Spleen (tissue), 11 donors: ENCODE results near the gene COBL. TPM values are rescaled to one million over a fixed set of nuclear protein-coding genes. Genes with fewer than 3 reads are reported as not detected.

Experiments
- DNase-seq: peaks from one replicate; pipeline ENCODE4 v3.0.0-alpha.2; 2020
- H3K27ac ChIP-seq, 8 donors: fragments of 200-600 bp; sonication (generic) in 7 of 8; 1 replicate in 4 of 8; 2 replicates in 4 of 8; pipeline versions ENCODE4 v1.5.0 to v1.8.0; 2016 to 2021; ENCODE audit warnings: inconsistent platforms in 4 of 8, mild to moderate bottlenecking in 4 of 8, moderate library complexity in 1 of 8
- H3K27me3 ChIP-seq, 7 donors: fragments of 200-600 bp; sonication (generic) in 6 of 7; replicated peaks in 1 of 7; 1 replicate in 4 of 7; 2 replicates in 3 of 7; pipeline versions ENCODE4 v1.5.0 to v1.8.0; 2016 to 2021; ENCODE audit warnings: inconsistent platforms in 3 of 7, mild to moderate bottlenecking in 1 of 7
- H3K36me3 ChIP-seq, 6 donors: fragments of 200-600 bp; sonication (generic) in 5 of 6; 1 replicate in 4 of 6; 2 replicates in 2 of 6; pipeline versions ENCODE4 v1.5.0 to v1.8.0; 2016 to 2021; ENCODE audit warnings: inconsistent platforms in 2 of 6
- H3K4me1 ChIP-seq, 6 donors: fragments of 200-600 bp; sonication (generic) in 5 of 6; 1 replicate in 3 of 6; 2 replicates in 3 of 6; pipeline versions ENCODE4 v1.5.0 to v1.8.0; 2016 to 2021; ENCODE audit warnings: inconsistent platforms in 3 of 6
- H3K4me3 ChIP-seq, 8 donors: fragments of 200-600 bp; sonication (generic) in 7 of 8; 1 replicate in 4 of 8; 2 replicates in 4 of 8; pipeline versions ENCODE4 v1.5.0 to v1.8.0; 2016 to 2021; ENCODE audit warnings: inconsistent platforms in 4 of 8, mild to moderate bottlenecking in 4 of 8, moderate library complexity in 2 of 8
- H3K9me3 ChIP-seq, 8 donors: fragments of 200-600 bp; sonication (generic) in 7 of 8; 1 replicate in 4 of 8; 2 replicates in 4 of 8; pipeline versions ENCODE4 v1.5.0 to v1.8.0; 2016 to 2021; ENCODE audit warnings: inconsistent platforms in 4 of 8
- CTCF ChIP-seq, 11 experiments: fragments of 200-600 bp in 7 of 11; fragments of 450-650 bp in 4 of 11; sonication (generic) in 4 of 11; IDR thresholded peaks in 8 of 11; conservative IDR thresholded peaks in 3 of 11; 1 replicate in 7 of 11; 2 replicates in 4 of 11; pipeline versions ENCODE4 v1.4.0 to v1.8.0; 2016 to 2021; ENCODE audit warnings: antibody characterized with exemption in 11 of 11, inconsistent platforms in 4 of 11, mild to moderate bottlenecking in 1 of 11
- POLR2A ChIP-seq, 3 donors: fragments of 450-650 bp; IDR thresholded peaks; one replicate each; pipeline ENCODE4 v1.5.1; 2017; ENCODE audit warnings: antibody characterized with exemption in 3 of 3, mild to moderate bottlenecking in 1 of 3
- POLR2AphosphoS5 ChIP-seq, 3 donors: sonication (generic); formaldehyde crosslinking; IDR thresholded peaks; one replicate each; pipeline ENCODE4 v1.5.1; 2017; ENCODE audit warnings: antibody characterized with exemption in 3 of 3
- WGBS, 5 donors: extraction: QIAGEN DNeasy Blood & Tissue Kit in 3 of 5; methylation state at CpG; one replicate each; pipeline versions ENCODE4 v1.1.5 to v1.1.7; 2013 to 2018; 5-methylcytosine and 5-hydroxymethylcytosine counted together
- intact Hi-C: fragments of 100-400 bp; cut with DNase I; formaldehyde crosslinking; loops from one replicate; pipeline ENCODE4 v1.15.0; 2023; ENCODE audit warnings: low total_unique reads
- polyA plus RNA-seq, 3 donors: library from polyadenylated mRNA; stranded (reverse); fragments of 200-250 nt; gene quantifications; one replicate each; pipeline ENCODE4 v1.2.1, GENCODE V29; 2013
- total RNA-seq, 7 donors: library from RNA; depleted of rRNA in 3 of 7; stranded (reverse); fragments of >200 nt in 3 of 7; fragmentation: NEBNext Ultra II Directional in 4 of 7; extraction: Animal tissue kit (Norgen Biotek cat#: 25700) in 4 of 7; gene quantifications; one replicate each; pipeline versions ENCODE4 v1.1.0 to v1.2.1, GENCODE V29; 2016 to 2021
- donor health status: healthy with polysubstance abuse.
- donor health status: DM: no; HTN: no; CAD: no; lungs with moderate emphysema.
- donor health status: DM: no; HTN: no; CAD: no.
- donor health status: Bipolar disorder and iron deficiency.
- donor health status: healthy.
- donor health status: DM: no; HTN: no; CAD: no.
- donor health status: DM: yes; HTN: yes; CAD: no.

The COBL gene
- total and polyA plus RNA-seq, 10 donors: 0.09 to 0.80 (median 0.57) TPM; not detected in 1

- intact Hi-C loops: no loop called here
- DNase-seq: no peak
- H3K4me3 ChIP-seq: no peak overlapping the region
- no peaks in the 10 kb centered on the region for H3K36me3 ChIP-seq
- H3K9me3 ChIP-seq: no peaks in the 10 kb centered on the region
- peaks cover 0 to 4% (median 0%) of the 10 kb centered on the region in 6 donors for H3K4me1 ChIP-seq
- 73 to 90% (median 80%) methylated on average over 3 of the region's 3 CpGs for WGBS, 5 donors
- no peaks in the 10 kb centered on the region for H3K27me3 ChIP-seq
- H3K27ac ChIP-seq: no peak overlapping the region
- no peak for TF ChIP-seq CTCF (IDR thresholded peaks at IDR 0.05 in 8 of 11, conservative IDR thresholded peaks at IDR 0.05 in 3 of 11)
- TF ChIP-seq POLR2A (IDR thresholded peaks at IDR 0.05): no peak
- no peak for TF ChIP-seq POLR2AphosphoS5 (IDR thresholded peaks at IDR 0.05)
Measured at GRCh38 chr7:51077987-51078370, 238.6 kb downstream of the COBL start.

- 64 to 83% (median 79%) methylated on average over 3 of the region's 3 CpGs for WGBS, 5 donors
- intact Hi-C loops: no loop called here
- Histone ChIP-seq H3K4me1 (peaks cover 0 to 4% (median 0%) of the 10 kb centered on the region in 6 donors), H3K36me3 (no peaks in the 10 kb centered on the region), H3K27me3 (no peaks in the 10 kb centered on the region), H3K4me3 (no peak overlapping the region), H3K9me3 (no peaks in the 10 kb centered on the region), H3K27ac (no peak overlapping the region)
- TF ChIP-seq POLR2A (IDR thresholded peaks at IDR 0.05): no peak
- TF ChIP-seq POLR2AphosphoS5 (IDR thresholded peaks at IDR 0.05): no peak
- TF ChIP-seq CTCF (IDR thresholded peaks at IDR 0.05 in 8 of 11, conservative IDR thresholded peaks at IDR 0.05 in 3 of 11): no peak
- DNase-seq: no peak
Measured at GRCh38 chr7:51077316-51077986, 239.2 kb downstream of the COBL start.

GRCh38 chr7:51075681-51076580 lies 240.7 kb downstream of the COBL start:
- peaks cover 0 to 4% (median 0%) of the 10 kb centered on the region in 6 donors for H3K4me1 ChIP-seq
- H3K9me3 ChIP-seq: no peaks in the 10 kb centered on the region
- intact Hi-C loops: no loop called here
- no peak for DNase-seq
- no peak overlapping the region for H3K4me3 ChIP-seq
- no peaks in the 10 kb centered on the region for H3K27me3 ChIP-seq
- WGBS, 5 donors: 58 to 67% (median 64%) methylated on average over 11 of the region's 11 CpGs
- no peaks in the 10 kb centered on the region for H3K36me3 ChIP-seq
- H3K27ac ChIP-seq: peak overlapping the region in 2 of 8 donors; percentile 3 to 36
- TF ChIP-seq CTCF (IDR thresholded peaks at IDR 0.05 in 8 of 11, conservative IDR thresholded peaks at IDR 0.05 in 3 of 11) (no peak), POLR2A (IDR thresholded peaks at IDR 0.05) (no peak), POLR2AphosphoS5 (IDR thresholded peaks at IDR 0.05) (peak in 2 of 3 donors; percentile 53 to 61)

- Histone ChIP-seq H3K4me3 (no peak overlapping the region), H3K36me3 (no peaks in the 10 kb centered on the region), H3K4me1 (peaks cover 0 to 8% (median 2%) of the 10 kb centered on the region in 6 donors), H3K27me3 (no peaks in the 10 kb centered on the region), H3K27ac (no peak overlapping the region), H3K9me3 (no peaks in the 10 kb centered on the region)
- 75 to 85% (median 80%) methylated on average over 8 of the region's 8 CpGs for WGBS, 5 donors
- no peak for TF ChIP-seq POLR2A (IDR thresholded peaks at IDR 0.05)
- TF ChIP-seq POLR2AphosphoS5 (IDR thresholded peaks at IDR 0.05): no peak
- no peak for TF ChIP-seq CTCF (IDR thresholded peaks at IDR 0.05 in 8 of 11, conservative IDR thresholded peaks at IDR 0.05 in 3 of 11)
- intact Hi-C loops: no loop called here
- no peak for DNase-seq
Measured at GRCh38 chr7:51073171-51073570, 243.4 kb downstream of the COBL start.
